SH-SY5Y (cell line): ENCODE results near the gene NTM.

Experiments
- GATA2 ChIP-seq: IDR thresholded peaks from 2 replicates; pipeline ENCODE4 v1.6.1; 2011; ENCODE audit warnings: mild to moderate bottlenecking, low read depth, low read length
- GATA3 ChIP-seq: IDR thresholded peaks from 2 replicates; pipeline ENCODE4 v1.6.1; 2011; ENCODE audit warnings: low read depth, mild to moderate bottlenecking, low read length, moderate library complexity

GRCh38 chr11:131629925-131630540 lies 259.6 kb downstream of the NTM start:
- TF ChIP-seq GATA3 (no peak), GATA2 (no peak)
